Brain pericyte (primary cell): Measurements from ENCODE around the gene APRT.
"Not testable (repeated sequence)": the region's sequence is repeated elsewhere in the genome, so short reads cannot be mapped to it uniquely, and the experiment has no call there.

Experiments
- DNase-seq: peaks from one replicate; pipeline ENCODE4 v3.0.0-alpha.2; 2012; ENCODE audit warnings: low read depth, low spot score

APRT gene

GRCh38 chr16:88772871-88773811, 38.6 kb downstream of the APRT start:
- no peak for DNase-seq

GRCh38 chr16:88771781-88772180, 39.9 kb downstream of the APRT start:
- DNase-seq = not testable (repeated sequence)

GRCh38 chr16:88771294-88771772, 40.4 kb downstream of the APRT start:
- DNase-seq = no peak

- peak; percentile 71 for DNase-seq
Observed at GRCh38 chr16:88770461-88771293, 41.1 kb downstream of the APRT start.

- no peak for DNase-seq
Observed at GRCh38 chr16:88769617-88770460, 41.9 kb downstream of the APRT start.

- DNase-seq = no peak
Observed at GRCh38 chr16:88768071-88768783, 43.5 kb downstream of the APRT start.

- no peak for DNase-seq
Observed at GRCh38 chr16:88767546-88768070, 44.1 kb downstream of the APRT start.

- DNase-seq = no peak
Observed at GRCh38 chr16:88766975-88767374, 44.8 kb downstream of the APRT start.

- no peak for DNase-seq
Observed at GRCh38 chr16:88764913-88765349, 46.8 kb downstream of the APRT start.

- DNase-seq = no peak
Observed at GRCh38 chr16:88764080-88764479, 47.6 kb downstream of the APRT start.

GRCh38 chr16:88763502-88764053, 48.1 kb downstream of the APRT start:
- no peak for DNase-seq

- DNase-seq = no peak
Observed at GRCh38 chr16:88762941-88763340, 48.8 kb downstream of the APRT start.

GRCh38 chr16:88762258-88762870, 49.4 kb downstream of the APRT start:
- no peak for DNase-seq

GRCh38 chr16:88761830-88762229, 49.9 kb downstream of the APRT start:
- no peak for DNase-seq

GRCh38 chr16:88761143-88761534, 50.6 kb downstream of the APRT start:
- no peak for DNase-seq

GRCh38 chr16:88760424-88761142, 51.1 kb downstream of the APRT start:
- no peak for DNase-seq

- no peak for DNase-seq
Observed at GRCh38 chr16:88759976-88760350, 51.8 kb downstream of the APRT start.
